Esophagus muscularis mucosa (tissue), 4 donors: ENCODE measurements around the gene ING1. TPM values are rescaled to one million over a fixed set of nuclear protein-coding genes. Genes with fewer than 3 reads are reported as not detected.
"Not testable (repeated sequence)": the region's sequence is repeated elsewhere in the genome, so short reads cannot be mapped to it uniquely, and the experiment has no call there.

Source experiments
- DNase-seq: peaks from one replicate; pipeline ENCODE4 v3.0.0-alpha.2; 2017; ENCODE audit errors: extremely low spot score
- H3K27ac ChIP-seq, 4 donors: fragments of 200-600 bp; sonication (generic); replicated peaks in 1 of 4; 1 replicate in 3 of 4; 2 replicates in 1 of 4; pipeline ENCODE4 v1.5.1; 2016 to 2019; ENCODE audit warnings: mild to moderate bottlenecking in 1 of 4
- H3K27me3 ChIP-seq, 4 donors: fragments of 200-600 bp; sonication (generic); one replicate each; pipeline versions ENCODE4 v1.5.1 to v1.6.0; 2016 to 2019
- H3K36me3 ChIP-seq, 4 donors: fragments of 200-600 bp; sonication (generic); one replicate each; pipeline ENCODE4 v1.5.1; 2016 to 2019
- H3K4me1 ChIP-seq, 4 donors: fragments of 200-600 bp; sonication (generic); one replicate each; pipeline ENCODE4 v1.5.1; 2016 to 2019
- H3K4me3 ChIP-seq, 4 donors: fragments of 200-600 bp; sonication (generic); 1 replicate in 2 of 4; 2 replicates in 2 of 4; pipeline ENCODE4 v1.5.1; 2016 to 2019; ENCODE audit warnings: mild to moderate bottlenecking in 4 of 4, moderate library complexity in 1 of 4
- H3K9me3 ChIP-seq, 4 donors: fragments of 200-600 bp; sonication (generic); 1 replicate in 3 of 4; 2 replicates in 1 of 4; pipeline ENCODE4 v1.5.1; 2016 to 2019
- CTCF ChIP-seq, 3 experiments: fragments of 200-600 bp in 2 of 3; fragments of 450-650 bp in 1 of 3; sonication (generic) in 2 of 3; IDR thresholded peaks; one replicate each; pipeline ENCODE4 v1.5.1; 2017 to 2019; ENCODE audit warnings: antibody characterized with exemption in 3 of 3, mild to moderate bottlenecking in 2 of 3, moderate library complexity in 1 of 3
- EP300 ChIP-seq: sonication (generic); formaldehyde crosslinking; IDR thresholded peaks from one replicate; pipeline ENCODE4 v1.6.1; 2017; ENCODE audit warnings: antibody characterized with exemption
- POLR2A ChIP-seq: fragments of 450-650 bp; IDR thresholded peaks from one replicate; pipeline ENCODE4 v1.6.1; 2017; ENCODE audit warnings: antibody characterized with exemption, moderate library complexity, mild to moderate bottlenecking, low read depth
- POLR2AphosphoS5 ChIP-seq, 2 donors: sonication (generic); formaldehyde crosslinking; IDR thresholded peaks; one replicate each; pipeline ENCODE4 v1.6.1; 2017; ENCODE audit warnings: antibody characterized with exemption in 2 of 2
- WGBS: methylation state at CpG from one replicate; pipeline ENCODE4 v1.1.5; 2018; 5-methylcytosine and 5-hydroxymethylcytosine counted together
- intact Hi-C: fragments of 100-400 bp; cut with DNase I; formaldehyde crosslinking; loops from one replicate; pipeline ENCODE4 v1.15.1; 2023
- total RNA-seq, 4 donors: library from RNA; depleted of rRNA; stranded (reverse); fragments of >200 nt; gene quantifications; one replicate each; pipeline versions ENCODE4 v1.1.0 to v1.2.1, GENCODE V29; 2016

ING1 gene
- total RNA-seq, 4 donors from 2014 or later, result 17.2 to 25.5 (median 23.2) TPM

- peaks cover 37 to 68% (median 57%) of the 10 kb centered on the region in 4 donors for H3K36me3 ChIP-seq
- H3K4me1 ChIP-seq, result no peaks in the 10 kb centered on the region
- intact Hi-C loops, result no loop called here
- H3K27ac ChIP-seq, result no peak overlapping the region
- no peak for DNase-seq
- H3K9me3 ChIP-seq, result peaks cover 0 to 5% (median 0%) of the 10 kb centered on the region in 4 donors
- TF ChIP-seq POLR2A (no peak), CTCF (IDR thresholded peaks at IDR 0.05) (no peak), POLR2AphosphoS5 (IDR thresholded peaks at IDR 0.05) (no peak), EP300 (no peak)
- no peaks in the 10 kb centered on the region for H3K27me3 ChIP-seq
- no peak overlapping the region for H3K4me3 ChIP-seq
- WGBS, result 86% methylated on average over 9 of the region's 9 CpGs
These were observed 44.5 kb upstream of the ING1 start for GRCh38 chr13:110669036-110669435.

GRCh38 chr13:110669814-110670213, 43.7 kb upstream of the ING1 start:
- H3K27me3 ChIP-seq, H3K4me1 ChIP-seq, DNase-seq, H3K4me3 ChIP-seq, H3K27ac ChIP-seq, H3K9me3 ChIP-seq, intact Hi-C loops: not testable (repeated sequence)
- WGBS, result 93% methylated on average over 2 of the region's 11 CpGs
- peaks cover 31 to 64% (median 50%) of the 10 kb centered on the region in 4 donors for H3K36me3 ChIP-seq

GRCh38 chr13:110676595-110677587, 36.6 kb upstream of the ING1 start:
- Histone ChIP-seq H3K4me1 (no peaks in the 10 kb centered on the region), H3K36me3 (peaks cover 29 to 66% (median 52%) of the 10 kb centered on the region in 4 donors), H3K4me3 (no peak overlapping the region), H3K9me3 (no peaks in the 10 kb centered on the region), H3K27me3 (no peaks in the 10 kb centered on the region), H3K27ac (no peak overlapping the region)
- 95% methylated on average over 21 of the region's 28 CpGs for WGBS
- intact Hi-C loops, result no loop called here
- DNase-seq, result no peak
- TF ChIP-seq POLR2A (no peak), CTCF (IDR thresholded peaks at IDR 0.05) (no peak), POLR2AphosphoS5 (IDR thresholded peaks at IDR 0.05) (no peak), EP300 (no peak)

GRCh38 chr13:110677731-110678545, 35.6 kb upstream of the ING1 start:
- Histone ChIP-seq H3K27ac (no peak overlapping the region), H3K27me3 (no peaks in the 10 kb centered on the region), H3K4me1 (no peaks in the 10 kb centered on the region), H3K36me3 (peaks cover 38 to 77% (median 62%) of the 10 kb centered on the region in 4 donors), H3K4me3 (no peak overlapping the region), H3K9me3 (no peaks in the 10 kb centered on the region)
- TF ChIP-seq POLR2A (no peak), EP300 (no peak), POLR2AphosphoS5 (IDR thresholded peaks at IDR 0.05) (no peak), CTCF (IDR thresholded peaks at IDR 0.05) (no peak)
- no peak for DNase-seq
- WGBS, result 87% methylated on average over 22 of the region's 28 CpGs
- intact Hi-C loops, result no loop called here

- H3K36me3 ChIP-seq, result peaks cover 49 to 95% (median 80%) of the 10 kb centered on the region in 4 donors
- intact Hi-C loops, result loop anchor here (5.0 kb wide), 1 partner anchor 136 kb away; no protein-coding TSS in a partner anchor
These were observed 32.6 kb upstream of the ING1 start for GRCh38 chr13:110680852-110681251.

More at GRCh38 chr13:110680852-110681251, 32.6 kb upstream of the ING1 start:
- Histone ChIP-seq H3K27ac (no peak overlapping the region), H3K27me3 (no peaks in the 10 kb centered on the region), H3K4me1 (no peaks in the 10 kb centered on the region), H3K4me3 (no peak overlapping the region), H3K9me3 (no peaks in the 10 kb centered on the region)
- WGBS, result 90% methylated on average over 7 of the region's 7 CpGs
- no peak for DNase-seq
- TF ChIP-seq CTCF (IDR thresholded peaks at IDR 0.05) (peak in 2 of 3 experiments; percentile 13 to 35), POLR2A (no peak)
